Skeletal muscle tissue (tissue), 5 donors: ENCODE data around the gene IL12B. TPM values are rescaled to one million over a fixed set of nuclear protein-coding genes. Genes with fewer than 3 reads are reported as not detected.
"Not testable (repeated sequence)": the region's sequence is repeated elsewhere in the genome, so short reads cannot be mapped to it uniquely, and the experiment has no call there.

Source experiments
- H3K27ac ChIP-seq: one replicate; pipeline ENCODE4 v1.7.0; 2013; ENCODE audit warnings: mild to moderate bottlenecking, low read depth, low read length, inconsistent platforms
- H3K27me3 ChIP-seq, 3 donors: one replicate each; pipeline ENCODE4 v1.7.0; 2013; ENCODE audit warnings: low read length in 3 of 3; ENCODE audit not compliant: control insufficient read depth in 3 of 3, insufficient read depth in 3 of 3
- H3K36me3 ChIP-seq, 3 donors: one replicate each; pipeline ENCODE4 v1.7.0; 2013; ENCODE audit warnings: low read length in 3 of 3; ENCODE audit not compliant: control insufficient read depth in 3 of 3, insufficient read depth in 3 of 3
- H3K4me1 ChIP-seq, 3 donors: one replicate each; pipeline ENCODE4 v1.7.0; 2013; ENCODE audit warnings: low read length in 3 of 3, mild to moderate bottlenecking in 3 of 3; ENCODE audit not compliant: control insufficient read depth in 3 of 3, insufficient read depth in 3 of 3
- H3K4me3 ChIP-seq, 3 donors: one replicate each; pipeline ENCODE4 v1.7.0; 2013; ENCODE audit warnings: low read length in 3 of 3
- H3K9ac ChIP-seq, 3 donors: one replicate each; pipeline ENCODE4 v1.7.0; 2013; ENCODE audit warnings: low read length in 3 of 3, mild to moderate bottlenecking in 3 of 3, moderate library complexity in 2 of 3, low read depth in 1 of 3
- H3K9me3 ChIP-seq, 3 donors: one replicate each; pipeline ENCODE4 v1.7.0; 2013; ENCODE audit warnings: low read length in 3 of 3; ENCODE audit not compliant: control insufficient read depth in 3 of 3
- small RNA-seq: library from RNA; depleted of rRNA; stranded (forward); fragments of <200 nt; gene quantifications from one replicate; pipeline ENCODE3, GENCODE V24; 2014
- total RNA-seq: library from RNA; depleted of rRNA; stranded (reverse); fragments of >200 nt; gene quantifications from one replicate; pipeline ENCODE4 v1.2.3, GENCODE V29; 2014
- donor health status: Osteomylitis.

IL12B gene
- total RNA-seq, 1 donor from 2014 or later: not detected

DNA sequence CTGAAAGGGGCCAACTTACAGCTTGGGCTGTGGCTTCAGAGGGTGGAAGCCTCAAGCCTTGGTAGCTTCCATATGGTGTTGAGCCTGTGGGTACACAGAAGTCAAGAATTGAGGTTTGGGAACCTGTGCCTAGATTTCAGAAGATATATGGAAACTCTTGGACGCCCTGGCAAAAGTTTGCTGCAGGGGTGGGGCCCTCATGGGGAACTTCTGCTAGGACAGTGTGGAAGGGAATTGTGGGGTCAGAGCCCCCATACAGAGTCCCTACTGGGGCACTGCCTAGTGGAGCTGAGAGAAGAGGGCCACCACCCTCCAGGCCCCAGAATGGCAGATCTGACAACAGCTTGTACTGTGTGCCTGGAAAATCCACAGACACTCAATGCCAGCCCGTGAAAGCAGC lies 63.5 kb downstream of the IL12B start:
- not testable (repeated sequence) for H3K4me3 ChIP-seq, H3K9me3 ChIP-seq, H3K27me3 ChIP-seq, H3K27ac ChIP-seq, H3K9ac ChIP-seq
- peaks cover 10 to 20% (median 19%) of the 10 kb centered on the region in 3 donors for H3K4me1 ChIP-seq
- peaks cover 3 to 13% (median 7%) of the 10 kb centered on the region in 3 donors for H3K36me3 ChIP-seq

Small RNA genes within 50 kb of the gene (small RNA-seq; reads per million reads assigned to genes)
- not detected for gene RNU4ATAC2P

Other genes with a start within 250 kb of the IL12B start
- gene EBF1, start 230.6 kb downstream of the IL12B start, total RNA-seq: 18.8 TPM
- gene RNF145, start 120.9 kb downstream of the IL12B start, total RNA-seq: 44.9 TPM
- gene UBLCP1, start 67.2 kb downstream of the IL12B start, total RNA-seq: 4.7 TPM